Hepatocyte (in vitro differentiated cells): ENCODE data around the gene BLTP3B. TPM values are rescaled to one million over a fixed set of nuclear protein-coding genes. Genes with fewer than 3 reads are reported as not detected.

Experiments used
- DNase-seq: peaks from one replicate; pipeline ENCODE4 v3.0.0-alpha.2; 2016; ENCODE audit warnings: low spot score
- H2AFZ ChIP-seq: fragments of 200-600 bp; sonication (generic); 2 replicates; pipeline ENCODE4 v1.6.0; 2016; ENCODE audit warnings: antibody characterized with exemption, mild to moderate bottlenecking
- H3K27ac ChIP-seq: fragments of 200-600 bp; sonication (generic); 2 replicates; pipeline ENCODE4 v1.5.1; 2016; ENCODE audit warnings: mild to moderate bottlenecking
- H3K27me3 ChIP-seq: fragments of 200-600 bp; sonication (generic); 2 replicates; pipeline ENCODE4 v1.6.1; 2016
- H3K36me3 ChIP-seq: fragments of 200-600 bp; sonication (generic); replicated peaks from 2 replicates; pipeline ENCODE4 v1.5.1; 2016; ENCODE audit warnings: low read depth; ENCODE audit not compliant: insufficient read depth
- H3K4me1 ChIP-seq: fragments of 200-600 bp; sonication (generic); 2 replicates; pipeline ENCODE4 v1.5.1; 2016; ENCODE audit warnings: mild to moderate bottlenecking, moderate library complexity; ENCODE audit not compliant: insufficient read depth
- H3K4me2 ChIP-seq: fragments of 200-600 bp; sonication (generic); 2 replicates; pipeline ENCODE4 v1.6.0; 2016
- H3K4me3 ChIP-seq: fragments of 200-600 bp; sonication (generic); 2 replicates; pipeline ENCODE4 v1.5.1; 2016; ENCODE audit warnings: mild to moderate bottlenecking
- H3K79me2 ChIP-seq: fragments of 200-600 bp; sonication (generic); 2 replicates; pipeline ENCODE4 v1.6.0; 2017; ENCODE audit warnings: mild to moderate bottlenecking
- H3K9me2 ChIP-seq: fragments of 200-600 bp; sonication (generic); replicated peaks from 2 replicates; pipeline ENCODE4 v1.6.0; 2017; ENCODE audit warnings: mild to moderate bottlenecking; ENCODE audit not compliant: insufficient read depth
- H3K9me3 ChIP-seq: fragments of 200-600 bp; sonication (generic); 2 replicates; pipeline ENCODE4 v1.5.1; 2016; ENCODE audit warnings: low read depth, mild to moderate bottlenecking
- H4K20me1 ChIP-seq: fragments of 200-600 bp; sonication (generic); 2 replicates; pipeline ENCODE4 v1.6.0; 2016; ENCODE audit warnings: mild to moderate bottlenecking; ENCODE audit not compliant: insufficient read depth, poor library complexity, severe bottlenecking
- CTCF ChIP-seq: fragments of 200-600 bp; sonication (generic); IDR thresholded peaks from 2 replicates; pipeline ENCODE4 v1.5.1; 2016; ENCODE audit warnings: antibody characterized with exemption, mild to moderate bottlenecking; ENCODE audit not compliant: poor library complexity
- EZH2phosphoT487 ChIP-seq: fragments of 200-600 bp; sonication (generic); IDR thresholded peaks from one replicate; pipeline ENCODE4 v1.6.1; 2018; ENCODE audit warnings: antibody characterized with exemption, mild to moderate bottlenecking, low read depth, moderate library complexity; ENCODE audit not compliant: unreplicated experiment, severe bottlenecking
- whole genome bisulfite sequencing: methylation state at CpG from one replicate; pipeline ENCODE4 v1.1.6; 2016; ENCODE audit warnings: low lambda C conversion rate; ENCODE audit errors: missing lambda C conversion rate; 5-methylcytosine and 5-hydroxymethylcytosine counted together
- microRNA counts: library from miRNA; unstranded; fragments of <30 nt; microRNA quantifications from one replicate; lab custom pipeline; 2017
- microRNA-seq: library from miRNA; unstranded; fragments of <30 nt; microRNA quantifications from one replicate; pipeline ENCODE4, GENCODE V29; 2017
- polyA plus RNA-seq: library from polyadenylated mRNA; unstranded; fragments of >200 nt; fragmentation: Nextera tagmentation; extraction: Ambion mirVana; gene quantifications from 2 replicates; pipeline ENCODE4 v1.2.1, GENCODE V29; 2016
- small RNA-seq: library from RNA; depleted of rRNA; stranded (forward); fragments of <200 nt; gene quantifications from one replicate; pipeline ENCODE3, GENCODE V24; 2014
- total RNA-seq: library from RNA; depleted of rRNA; stranded (reverse); fragments of >200 nt; gene quantifications from 2 replicates; pipeline ENCODE4 v1.2.3, GENCODE V29; 2014

The BLTP3B gene
- total and polyA plus RNA-seq, 2 experiments from 2014 or later, result 11.0 to 31.8 TPM

- Histone ChIP-seq H3K9me3 (no peaks in the 10 kb centered on the region), H3K4me2 (no peak overlapping the region), H3K4me1 (no peaks in the 10 kb centered on the region), H3K4me3 (no peak overlapping the region), H3K9me2 (no peaks in the 10 kb centered on the region), H4K20me1 (no peaks in the 10 kb centered on the region), H2AFZ (no peak overlapping the region), H3K36me3 (no peaks in the 10 kb centered on the region), H3K79me2 (peaks cover 17% of the 10 kb centered on the region), H3K27me3 (no peaks in the 10 kb centered on the region), H3K27ac (no peak overlapping the region)
- WGBS, result 94% methylated on average over 3 of the region's 3 CpGs
- no peak for DNase-seq
- TF ChIP-seq CTCF (no peak), EZH2phosphoT487 (no peak)
Measured at GRCh38 chr12:100101000-100101399, 41.7 kb downstream of the BLTP3B start.

MicroRNAs encoded within 50 kb of the gene (microRNA counts, 767-probe panel; counts per million panel counts)
- not detected for microRNA hsa-miR-1827 (lab: Ali Mortazavi, UCI)

Small RNA genes lying within 50 kb of the gene (microRNA-seq; reads per million reads assigned to microRNA genes)
- not detected for gene MIR1827

Small RNA genes lying within 50 kb of the gene (small RNA-seq; reads per million reads assigned to genes)
- gene MIR1827, result not detected
- not detected for gene RN7SL176P

Other genes starting within 250 kb of the BLTP3B start
- 0.40 and 2.2 TPM in 2 replicates for gene ANKS1B, start 157.9 kb downstream of the BLTP3B start, total RNA-seq
- gene ANKS1B, start 157.9 kb downstream of the BLTP3B start, polyA plus RNA-seq, result 1.6 and 3.7 TPM in 2 replicates
- 21.4 and 38.0 TPM in 2 replicates for gene ACTR6, start 57.9 kb upstream of the BLTP3B start, total RNA-seq
- 18.0 and 20.4 TPM in 2 replicates for gene ACTR6, start 57.9 kb upstream of the BLTP3B start, polyA plus RNA-seq
- gene DEPDC4, start 124.2 kb upstream of the BLTP3B start, total RNA-seq, result 1.3 and 4.8 TPM in 2 replicates
- 0.69 and 3.3 TPM in 2 replicates for gene DEPDC4, start 124.2 kb upstream of the BLTP3B start, polyA plus RNA-seq
- gene SCYL2, start 124.3 kb upstream of the BLTP3B start, total RNA-seq, result 55.0 and 74.5 TPM in 2 replicates
- gene SCYL2, start 124.3 kb upstream of the BLTP3B start, polyA plus RNA-seq, result 17.2 and 18.0 TPM in 2 replicates
- gene SLC17A8, start 214.2 kb upstream of the BLTP3B start, total RNA-seq, result 0.10 and 0.40 TPM in 2 replicates
- not detected in 2 replicates for gene SLC17A8, start 214.2 kb upstream of the BLTP3B start, polyA plus RNA-seq